HCT116 (cell line): ENCODE data around the gene APOBEC3F.

Experiments used
- CEBPB ChIP-seq: IDR thresholded peaks from 2 replicates; pipeline ENCODE4 v1.6.1; 2012; ENCODE audit warnings: low read depth
- CTCF ChIP-seq, 3 experiments: fragments of 200-600 bp in 1 of 3; sonication (generic) in 1 of 3; IDR thresholded peaks in 2 of 3; conservative IDR thresholded peaks in 1 of 3; 2 replicates each; pipeline ENCODE4 v1.5.1; 2012 to 2017; ENCODE audit warnings: low read depth in 2 of 3, low read length in 2 of 3, antibody characterized with exemption in 1 of 3, borderline replicate concordance in 1 of 3, control low read depth in 1 of 3, mild to moderate bottlenecking in 1 of 3, mixed read lengths in 1 of 3, mixed run types in 1 of 3, moderate library complexity in 1 of 3; ENCODE audit not compliant: insufficient read depth in 1 of 3
- EGR1 ChIP-seq: IDR thresholded peaks from 2 replicates; pipeline ENCODE4 v1.6.1; 2012; ENCODE audit warnings: low read depth
- ELF1 ChIP-seq: IDR thresholded peaks from 2 replicates; pipeline ENCODE4 v1.6.1; 2012; ENCODE audit warnings: low read depth, borderline replicate concordance
- EZH2 ChIP-seq: fragments of 200-600 bp; sonication (generic); IDR thresholded peaks from 2 replicates; pipeline ENCODE4 v1.6.1; 2017; ENCODE audit warnings: antibody characterized with exemption, mixed run types
- EZH2phosphoT487 ChIP-seq: fragments of 200-600 bp; IDR thresholded peaks from 2 replicates; pipeline ENCODE4 v1.6.1; 2018; ENCODE audit warnings: antibody characterized with exemption, borderline replicate concordance
- FOSL1 ChIP-seq: IDR thresholded peaks from 2 replicates; pipeline ENCODE4 v1.6.1; 2012; ENCODE audit warnings: low read depth
- JUND ChIP-seq: IDR thresholded peaks from 2 replicates; pipeline ENCODE4 v1.6.1; 2012
- POLR2A ChIP-seq: IDR thresholded peaks from 2 replicates; pipeline ENCODE4 v1.7.0; 2011; ENCODE audit warnings: borderline replicate concordance; ENCODE audit not compliant: insufficient read depth, insufficient read length; ENCODE audit errors: extremely low read depth
- POLR2AphosphoS5 ChIP-seq: IDR thresholded peaks from 2 replicates; pipeline ENCODE4 v1.6.1; 2011; ENCODE audit warnings: mild to moderate bottlenecking, low read depth, low read length, moderate library complexity
- SP1 ChIP-seq: IDR thresholded peaks from 2 replicates; pipeline ENCODE4 v1.6.1; 2012; ENCODE audit warnings: low read depth
- ZFX ChIP-seq: fragments of 450-650 bp; IDR thresholded peaks from 2 replicates; pipeline ENCODE4 v1.6.1; 2017
- TF ChIP-seq, protein P1 (sequence below): IDR thresholded peaks from 2 replicates; pipeline ENCODE4 v1.6.1; 2012
- TF ChIP-seq, protein P2 (sequence below): IDR thresholded peaks from 2 replicates; pipeline ENCODE4 v1.6.1; 2012; ENCODE audit warnings: low read depth

- TF ChIP-seq JUND (no peak), POLR2AphosphoS5 (no peak), EGR1 (no peak), EZH2 (no peak), SP1 (no peak), CTCF (IDR thresholded peaks at IDR 0.05 in 2 of 3, conservative IDR thresholded peaks at IDR 0.05 in 1 of 3; ENCODE audit: borderline replicate concordance in 1 of 3, insufficient read depth in 1 of 3, low read depth in 2 of 3, low read length in 2 of 3) (no peak), CEBPB (no peak), ZFX (no peak), POLR2A (no peak), ELF1 (no peak), EZH2phosphoT487 (no peak), FOSL1 (no peak)
- TF ChIP-seq, protein P1, sequence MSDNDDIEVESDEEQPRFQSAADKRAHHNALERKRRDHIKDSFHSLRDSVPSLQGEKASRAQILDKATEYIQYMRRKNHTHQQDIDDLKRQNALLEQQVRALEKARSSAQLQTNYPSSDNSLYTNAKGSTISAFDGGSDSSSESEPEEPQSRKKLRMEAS, result no peak
- TF ChIP-seq, protein P2, sequence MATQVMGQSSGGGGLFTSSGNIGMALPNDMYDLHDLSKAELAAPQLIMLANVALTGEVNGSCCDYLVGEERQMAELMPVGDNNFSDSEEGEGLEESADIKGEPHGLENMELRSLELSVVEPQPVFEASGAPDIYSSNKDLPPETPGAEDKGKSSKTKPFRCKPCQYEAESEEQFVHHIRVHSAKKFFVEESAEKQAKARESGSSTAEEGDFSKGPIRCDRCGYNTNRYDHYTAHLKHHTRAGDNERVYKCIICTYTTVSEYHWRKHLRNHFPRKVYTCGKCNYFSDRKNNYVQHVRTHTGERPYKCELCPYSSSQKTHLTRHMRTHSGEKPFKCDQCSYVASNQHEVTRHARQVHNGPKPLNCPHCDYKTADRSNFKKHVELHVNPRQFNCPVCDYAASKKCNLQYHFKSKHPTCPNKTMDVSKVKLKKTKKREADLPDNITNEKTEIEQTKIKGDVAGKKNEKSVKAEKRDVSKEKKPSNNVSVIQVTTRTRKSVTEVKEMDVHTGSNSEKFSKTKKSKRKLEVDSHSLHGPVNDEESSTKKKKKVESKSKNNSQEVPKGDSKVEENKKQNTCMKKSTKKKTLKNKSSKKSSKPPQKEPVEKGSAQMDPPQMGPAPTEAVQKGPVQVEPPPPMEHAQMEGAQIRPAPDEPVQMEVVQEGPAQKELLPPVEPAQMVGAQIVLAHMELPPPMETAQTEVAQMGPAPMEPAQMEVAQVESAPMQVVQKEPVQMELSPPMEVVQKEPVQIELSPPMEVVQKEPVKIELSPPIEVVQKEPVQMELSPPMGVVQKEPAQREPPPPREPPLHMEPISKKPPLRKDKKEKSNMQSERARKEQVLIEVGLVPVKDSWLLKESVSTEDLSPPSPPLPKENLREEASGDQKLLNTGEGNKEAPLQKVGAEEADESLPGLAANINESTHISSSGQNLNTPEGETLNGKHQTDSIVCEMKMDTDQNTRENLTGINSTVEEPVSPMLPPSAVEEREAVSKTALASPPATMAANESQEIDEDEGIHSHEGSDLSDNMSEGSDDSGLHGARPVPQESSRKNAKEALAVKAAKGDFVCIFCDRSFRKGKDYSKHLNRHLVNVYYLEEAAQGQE, result no peak
These were observed 49.9 kb downstream of the APOBEC3F start for GRCh38 chr22:39090426-39091064.
